IPS-NIHi7 (cell line): ENCODE data around the gene FXYD5.
"Not testable (repeated sequence)": the region's sequence is repeated elsewhere in the genome, so short reads cannot be mapped to it uniquely, and the experiment has no call there.

Experiments used
- DNase-seq: peaks from one replicate; pipeline ENCODE4 v3.0.0; 2012; ENCODE audit warnings: mixed read lengths; ENCODE audit errors: extremely low spot score

FXYD5 gene

DNA sequence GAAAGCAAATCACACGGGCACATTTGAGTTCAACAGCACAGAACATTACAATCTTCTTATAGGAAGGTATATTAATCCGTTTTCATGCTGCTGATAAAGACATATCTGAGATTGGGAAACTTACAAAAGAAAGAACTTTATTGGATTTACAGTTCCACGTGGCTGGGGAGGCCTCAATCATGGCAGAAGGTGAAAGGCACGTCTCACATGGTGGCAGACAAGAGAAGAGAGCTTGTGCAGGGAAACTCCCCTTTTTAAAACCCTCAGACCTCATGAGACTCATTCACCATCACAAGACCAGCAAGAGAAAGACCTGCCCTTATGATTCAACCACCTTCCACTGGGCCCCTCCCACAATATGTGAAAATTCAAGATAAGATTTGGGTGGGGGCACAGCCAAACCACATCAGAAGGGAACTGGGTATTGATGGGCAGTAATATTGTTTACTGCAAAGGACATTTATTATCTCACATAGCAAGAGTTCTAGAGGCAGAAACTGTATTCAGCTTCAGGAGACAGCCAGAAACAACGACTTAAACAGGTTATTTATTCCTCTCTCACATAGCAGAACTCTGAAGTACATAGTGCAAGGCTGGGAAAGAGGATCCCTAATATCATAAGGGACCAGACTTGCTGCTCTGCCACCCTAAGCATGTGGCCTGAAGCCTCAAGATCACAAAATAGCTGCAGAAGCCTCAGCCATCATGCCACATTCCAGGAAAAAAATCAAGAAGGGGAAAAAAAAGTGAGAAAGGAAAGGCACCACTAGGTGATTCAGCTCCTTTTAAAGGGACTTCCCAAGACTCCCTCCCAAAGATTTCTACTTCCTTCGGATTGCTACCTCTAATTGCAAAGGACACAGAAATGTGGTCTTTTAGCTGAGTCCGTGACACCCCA lies 23.1 kb downstream of the FXYD5 start:
- no peak for DNase-seq

- DNase-seq: peak; percentile 4
Observed at GRCh38 chr19:35178701-35179100, 24.2 kb downstream of the FXYD5 start.

DNA sequence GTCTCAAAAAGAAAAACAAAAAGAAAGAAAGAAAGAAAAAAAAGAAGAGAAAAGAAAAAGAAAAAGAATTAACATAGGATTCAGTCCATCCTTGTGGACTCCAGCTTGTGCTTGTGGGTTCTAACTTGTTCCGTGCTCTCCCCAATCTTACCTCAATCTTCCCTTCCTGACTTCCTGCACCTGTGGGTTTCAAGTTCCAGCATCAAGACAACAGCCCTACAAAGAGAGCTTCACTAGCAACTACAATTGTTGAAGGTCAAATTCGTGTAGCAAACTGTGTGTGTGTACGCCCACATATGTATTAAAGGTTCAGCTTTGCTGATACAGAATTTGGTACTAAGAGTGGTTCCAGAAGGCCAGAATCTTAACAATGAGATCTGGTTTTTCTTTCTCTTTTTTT lies 25.3 kb downstream of the FXYD5 start:
- DNase-seq: peak; percentile 5

DNA sequence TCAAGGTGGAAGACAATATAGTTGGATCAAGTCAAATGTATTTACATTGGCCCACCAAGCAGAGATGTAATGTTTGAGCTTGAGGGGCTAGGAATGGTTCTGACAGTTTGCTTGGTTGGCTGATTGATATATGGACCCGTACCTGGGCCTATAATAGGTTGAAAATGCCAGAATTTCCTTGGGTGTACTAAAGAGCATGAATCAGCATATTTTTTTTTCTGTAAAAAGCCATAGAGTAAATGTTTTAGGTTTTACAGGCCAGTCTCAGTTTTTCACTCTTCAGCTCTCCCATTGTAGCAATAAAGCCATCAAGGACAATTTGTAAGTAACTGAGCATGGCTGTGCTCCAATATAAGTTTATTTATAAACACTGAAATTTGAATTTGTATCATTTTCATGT lies 26.9 kb downstream of the FXYD5 start:
- DNase-seq: no peak

- no peak for DNase-seq
Observed at GRCh38 chr19:35184267-35184666, 29.7 kb downstream of the FXYD5 start.

DNA sequence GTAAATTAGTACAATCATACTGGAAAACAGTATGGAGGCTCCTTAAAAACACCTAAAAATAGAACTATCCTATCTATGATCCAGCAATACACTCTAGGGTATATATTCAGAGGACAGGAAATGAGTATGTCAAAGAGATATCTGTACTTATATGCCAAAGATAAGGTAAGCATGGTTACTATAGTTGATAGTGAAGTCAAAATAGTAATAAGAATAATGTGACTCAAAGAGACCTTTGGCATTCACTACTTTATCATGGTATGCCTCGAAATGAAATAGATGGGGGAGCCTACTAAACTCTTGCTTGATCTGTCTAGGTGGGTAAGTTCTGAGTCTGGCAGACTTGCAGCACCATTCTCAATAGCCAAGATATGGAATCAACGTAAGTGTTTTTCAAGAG lies 30.3 kb downstream of the FXYD5 start:
- DNase-seq: no peak

GRCh38 chr19:35194012-35194984 lies 39.8 kb downstream of the FXYD5 start:
- DNase-seq: no peak

DNA sequence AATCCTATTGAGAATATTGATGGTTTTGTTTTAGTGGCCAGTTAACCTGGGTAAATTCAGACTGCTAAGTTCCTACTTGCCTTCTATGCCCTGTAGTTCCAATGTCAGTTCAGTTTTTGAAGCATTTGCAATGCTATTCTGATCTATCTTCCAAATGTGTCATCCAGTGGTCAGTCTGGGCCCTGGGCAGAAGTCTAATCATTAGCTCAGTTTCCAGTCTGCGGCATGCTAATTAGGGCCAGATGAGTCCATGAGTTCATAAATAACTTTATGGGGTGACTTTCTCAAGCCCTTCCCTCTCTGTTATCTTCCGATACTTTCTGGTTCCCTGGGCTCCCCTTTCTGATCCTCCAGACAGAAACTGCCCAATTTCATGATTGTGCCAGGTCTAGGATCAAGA lies 41.3 kb downstream of the FXYD5 start:
- no peak for DNase-seq

DNA sequence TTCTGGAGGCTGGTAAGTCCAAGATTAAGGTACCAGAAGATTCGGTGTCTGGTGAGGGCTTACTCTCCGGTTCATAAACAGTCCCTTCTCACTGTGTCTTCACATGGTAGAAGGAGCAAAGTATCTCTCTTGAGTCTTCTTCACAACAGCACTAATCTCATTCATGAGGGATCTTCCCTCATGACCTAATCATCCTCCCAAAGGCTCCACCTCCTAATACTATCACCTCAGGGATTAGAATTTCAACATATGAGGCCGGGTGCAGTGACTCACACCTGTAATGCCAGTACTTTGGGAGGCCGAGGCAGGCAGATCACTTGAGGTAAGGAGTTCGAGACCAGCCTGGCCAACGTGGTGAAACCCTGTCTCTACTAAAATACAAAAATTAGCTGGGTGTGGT lies 42.3 kb downstream of the FXYD5 start:
- DNase-seq: not testable (repeated sequence)

DNA sequence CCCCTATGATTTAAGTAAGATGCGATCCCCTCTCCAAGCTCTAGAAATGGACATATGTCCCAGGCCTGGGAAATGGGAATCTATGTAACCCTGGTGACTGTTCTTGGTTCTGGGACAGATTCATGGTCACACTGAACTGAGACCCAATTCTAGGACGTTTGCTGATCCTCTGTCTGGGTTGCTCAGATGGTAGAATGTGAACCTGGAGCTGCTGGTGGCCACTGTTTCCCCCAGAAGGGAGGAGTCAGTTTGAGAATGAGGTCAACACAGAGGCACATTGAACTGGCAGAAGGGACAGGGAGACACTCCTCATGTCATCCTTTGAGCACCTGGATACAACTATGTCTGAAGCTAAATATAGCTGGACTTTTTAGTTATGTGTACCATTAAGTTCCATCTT lies 44.9 kb downstream of the FXYD5 start:
- DNase-seq: no peak

GRCh38 chr19:35202722-35203688 lies 48.5 kb downstream of the FXYD5 start:
- peak; percentile 69 for DNase-seq

GRCh38 chr19:35204799-35205732 lies 50.5 kb downstream of the FXYD5 start:
- DNase-seq: no peak

DNA sequence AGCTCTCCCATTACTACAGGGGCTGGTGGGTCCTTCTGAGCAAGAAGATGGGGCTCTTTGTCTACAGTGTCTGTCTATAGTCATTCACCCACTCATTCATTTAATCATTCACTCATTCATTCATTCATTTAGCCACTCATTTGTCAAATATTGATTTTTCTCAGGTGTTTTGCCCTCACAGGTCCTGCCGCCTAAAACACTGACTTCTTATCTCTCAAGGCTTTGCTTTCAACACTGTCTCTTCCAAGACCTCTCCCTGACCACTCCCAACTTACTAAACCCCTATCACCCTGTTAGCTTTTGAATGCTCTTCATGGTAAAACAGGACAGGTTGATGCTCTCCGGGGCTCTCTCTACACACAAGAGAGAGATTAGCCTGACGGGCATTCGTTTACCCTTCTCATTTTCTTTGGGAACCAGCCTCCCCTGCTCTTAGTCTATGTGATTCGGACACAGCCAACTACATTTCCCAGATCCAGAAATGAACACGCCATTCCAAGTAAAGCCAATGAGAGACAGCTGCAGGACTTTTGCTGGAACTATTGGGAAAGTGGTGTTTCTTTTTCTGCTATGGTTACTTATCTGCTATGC lies 51.3 kb downstream of the FXYD5 start:
- no peak for DNase-seq

GRCh38 chr19:35206379-35206778 lies 51.8 kb downstream of the FXYD5 start:
- no peak for DNase-seq

GRCh38 chr19:35206855-35207254 lies 52.3 kb downstream of the FXYD5 start:
- no peak for DNase-seq

DNA sequence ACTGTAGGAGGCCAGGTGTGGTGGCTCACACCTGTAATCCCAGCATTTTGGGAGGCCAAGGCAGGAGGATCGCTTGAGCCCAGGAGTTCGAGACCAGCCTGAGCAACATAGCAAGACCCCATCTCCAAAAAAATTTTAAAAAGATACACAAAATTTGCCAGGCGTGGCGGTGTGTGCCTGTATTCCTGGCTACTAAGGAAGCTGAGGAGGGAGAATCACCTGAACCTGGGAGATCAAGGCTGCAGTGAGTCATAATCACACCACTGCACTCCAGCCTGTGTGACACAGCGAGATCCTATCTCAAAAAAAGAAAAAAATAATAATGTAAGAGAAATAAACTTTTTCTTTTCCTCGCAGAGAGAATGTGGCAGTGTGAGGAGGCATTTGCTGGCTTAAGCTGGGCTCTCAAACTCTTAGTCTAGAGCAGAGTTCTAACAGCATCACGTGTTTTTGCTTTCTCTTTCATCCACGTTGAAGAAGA lies 52.9 kb downstream of the FXYD5 start:
- DNase-seq: no peak

DNA sequence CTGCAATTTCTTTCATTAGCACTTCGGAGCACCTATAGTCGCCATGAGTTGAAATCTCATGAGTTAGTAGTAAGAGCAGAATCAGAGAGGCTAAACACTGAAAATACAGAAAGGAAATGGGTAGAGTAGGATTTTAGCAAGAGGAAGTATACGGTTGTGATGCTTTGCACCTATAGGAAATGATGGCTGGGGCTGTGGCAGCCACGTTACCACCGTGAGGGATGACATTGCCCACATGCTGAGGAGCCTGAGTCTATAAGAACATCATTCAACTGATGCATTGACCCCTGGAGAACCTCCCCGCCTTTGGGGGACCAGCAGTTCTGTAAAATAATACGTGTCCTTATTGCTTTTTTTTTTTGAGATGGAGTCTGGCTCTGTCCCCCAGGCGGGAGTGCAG lies 53.6 kb downstream of the FXYD5 start:
- DNase-seq: no peak

DNA sequence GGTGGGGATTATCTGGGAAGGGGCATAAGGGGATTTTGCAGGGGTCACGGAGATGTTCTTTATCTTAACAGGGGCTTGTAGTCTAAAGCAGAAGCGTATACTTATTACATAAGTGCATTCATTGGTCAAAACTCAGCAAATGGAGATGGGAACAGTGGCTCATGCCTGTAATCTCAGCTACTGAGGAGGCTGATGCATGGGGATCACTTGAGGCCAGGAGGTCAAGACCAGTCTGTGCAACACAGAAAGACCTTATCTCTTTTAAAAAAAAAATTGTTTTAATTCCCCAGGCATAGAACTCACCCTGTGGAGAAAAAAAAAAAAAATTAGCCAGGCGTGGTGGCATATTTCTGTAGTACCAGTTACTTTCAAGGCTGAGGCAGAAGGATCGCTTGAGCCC lies 55.1 kb downstream of the FXYD5 start:
- no peak for DNase-seq

DNA sequence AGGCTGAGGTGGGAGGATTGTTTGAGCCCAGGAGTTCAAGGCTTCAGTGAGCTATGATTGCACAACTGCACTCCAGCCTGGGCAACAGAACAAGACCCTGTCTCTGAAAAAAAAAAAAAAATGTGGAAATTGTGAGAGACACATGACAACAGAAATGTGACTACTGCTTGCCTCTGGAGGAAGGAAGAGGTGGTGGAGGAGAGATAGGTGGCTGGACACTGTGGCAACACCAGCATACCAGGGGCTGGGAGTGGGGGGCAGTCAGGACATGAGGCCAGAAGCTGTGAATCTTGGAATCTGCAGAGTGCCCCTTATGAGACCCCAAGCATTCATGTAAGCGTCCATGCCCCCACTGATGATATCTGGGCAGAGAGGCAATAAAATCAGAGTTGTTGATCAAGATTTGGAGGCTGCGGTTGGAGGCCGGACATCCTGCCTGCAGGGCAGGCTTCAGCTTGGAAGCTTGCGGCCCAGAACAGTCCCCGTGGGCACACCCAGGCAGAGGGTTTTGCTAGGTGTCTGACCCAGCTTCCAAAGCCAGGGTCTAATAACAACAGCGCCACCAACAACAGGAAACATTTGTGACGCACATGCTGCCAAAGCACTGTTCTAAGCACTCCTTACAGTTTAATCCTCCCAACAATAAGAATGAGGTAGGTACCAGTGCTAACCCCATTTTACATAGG lies 57.2 kb downstream of the FXYD5 start:
- DNase-seq: no peak
